AG04449 (cell line): Measurements from ENCODE around the gene KIF6.

Experiments
- CTCF ChIA-PET: fragments of 350-600 bp; formaldehyde crosslinking; extraction: SDS; loops from one replicate; lab custom pipeline; 2021; ENCODE audit warnings: antibody characterized with exemption; lab: Yijun Ruan, JAX
- POLR2A ChIA-PET: fragments of 400-600, 350-600 bp; formaldehyde crosslinking; extraction: SDS; loops from one replicate; lab custom pipeline; 2020; ENCODE audit warnings: antibody characterized with exemption, inconsistent platforms; lab: Yijun Ruan, JAX
- DNase-seq: peaks from one replicate; pipeline ENCODE4 v3.0.0-alpha.2; 2010; ENCODE audit warnings: low read depth, low spot score
- H3K4me3 ChIP-seq: 2 replicates; pipeline ENCODE4 v1.5.1; 2011; ENCODE audit warnings: low read depth, mild to moderate bottlenecking, control low read depth, low read length
- CTCF ChIP-seq: IDR thresholded peaks from one replicate; pipeline ENCODE4 v1.5.1; 2011; ENCODE audit warnings: mild to moderate bottlenecking, moderate library complexity, low read length, control low read depth, inconsistent platforms; ENCODE audit not compliant: insufficient read depth; ENCODE audit errors: missing control alignments

The KIF6 gene

DNA sequence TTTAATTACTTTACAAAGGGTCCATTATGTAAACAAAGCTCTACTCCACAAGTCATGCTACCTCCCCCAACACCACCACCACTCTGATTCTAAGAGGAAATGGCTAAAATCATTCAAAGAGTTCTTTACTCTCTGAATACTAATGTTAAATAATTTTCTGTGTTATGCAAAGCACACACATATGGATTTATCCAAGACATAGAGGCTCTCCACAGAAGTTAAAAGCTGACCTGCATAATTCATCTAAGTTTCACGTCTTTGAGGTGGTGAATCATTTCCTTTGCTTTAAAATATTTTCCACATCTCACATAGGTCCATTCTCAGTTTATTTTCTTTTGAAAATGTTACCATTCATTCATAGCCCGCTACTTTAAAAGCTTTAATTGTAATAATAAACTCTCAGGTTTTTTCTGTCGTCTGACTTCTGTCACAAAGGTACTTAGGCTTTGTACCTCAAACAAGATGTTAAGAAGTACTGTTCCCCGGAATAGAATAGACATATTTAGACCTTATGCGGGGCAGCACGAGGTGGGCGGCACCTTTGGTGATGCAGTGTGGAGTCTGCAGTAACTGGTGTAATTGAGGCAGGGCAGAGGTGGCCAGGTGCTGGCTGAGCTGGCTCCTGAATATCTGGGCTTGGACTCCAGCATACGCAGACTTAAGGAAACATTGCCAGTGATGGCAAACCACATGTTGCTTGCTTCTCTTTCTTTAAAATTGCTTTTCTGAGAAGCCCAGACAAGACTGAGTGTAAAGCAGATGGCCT lies 55.8 kb downstream of the KIF6 start:
- POLR2A ChIA-PET: no interaction called here
- CTCF ChIA-PET: interaction anchor here (1.2 kb wide), 1 partner anchor 11 kb away, joined by 4 read pairs; no protein-coding TSS in a partner anchor
- H3K4me3 ChIP-seq: no peak overlapping the region
- TF ChIP-seq CTCF: no peak
- peak; percentile 10 for DNase-seq

GRCh38 chr6:39666706-39667489 lies 58.3 kb downstream of the KIF6 start:
- H3K4me3 ChIP-seq: no peak overlapping the region
- POLR2A ChIA-PET: no interaction called here
- no peak for DNase-seq
- TF ChIP-seq CTCF: no peak
- CTCF ChIA-PET: interaction anchor here (1.3 kb wide), 1 partner anchor 304 kb away, joined by 3 read pairs; no protein-coding TSS in a partner anchor

- CTCF ChIA-PET: interaction anchor here (1.3 kb wide), 1 partner anchor 303 kb away, joined by 3 read pairs; no protein-coding TSS in a partner anchor
- no peak for DNase-seq
- POLR2A ChIA-PET: no interaction called here
- H3K4me3 ChIP-seq: no peak overlapping the region
- no peak for TF ChIP-seq CTCF
Observed at GRCh38 chr6:39665861-39666260, 59.3 kb downstream of the KIF6 start.

- DNase-seq: no peak
- H3K4me3 ChIP-seq: no peak overlapping the region
- CTCF ChIA-PET: interaction anchor here (1.2 kb wide), 1 partner anchor 201 kb away, joined by 3 read pairs; no protein-coding TSS in a partner anchor
- POLR2A ChIA-PET: no interaction called here
- no peak for TF ChIP-seq CTCF
Observed at GRCh38 chr6:39664173-39664572, 61.0 kb downstream of the KIF6 start.

- no peak overlapping the region for H3K4me3 ChIP-seq
- no peak for TF ChIP-seq CTCF
- CTCF ChIA-PET: no interaction called here
- POLR2A ChIA-PET: no interaction called here
- peak; percentile 7 for DNase-seq
Observed at GRCh38 chr6:39657355-39658135, 67.7 kb downstream of the KIF6 start.
